H9 (cell line): ENCODE results near the gene TMEM213. TPM values are rescaled to one million over a fixed set of nuclear protein-coding genes. Genes with fewer than 3 reads are reported as not detected.

Experiments
- DNase-seq: peaks from one replicate; pipeline ENCODE4 v3.0.0-alpha.2; 2017
- H2AFZ ChIP-seq: one replicate; pipeline ENCODE4 v1.6.1; 2013; ENCODE audit warnings: mild to moderate bottlenecking, low read length, control low read depth, moderate library complexity
- H2AK5ac ChIP-seq: 2 replicates; pipeline ENCODE4 v1.6.1; 2013; ENCODE audit warnings: low read length, control low read depth, mixed read lengths; ENCODE audit not compliant: insufficient read length
- H2BK120ac ChIP-seq: one replicate; pipeline ENCODE4 v1.6.1; 2013; ENCODE audit warnings: low read depth, mild to moderate bottlenecking, low read length, control low read depth, inconsistent platforms; ENCODE audit not compliant: poor library complexity, severe bottlenecking
- H2BK12ac ChIP-seq: 2 replicates; pipeline ENCODE4 v1.6.1; 2013; ENCODE audit warnings: low read length, control low read depth, mixed read lengths, low read depth; ENCODE audit not compliant: insufficient read length
- H2BK15ac ChIP-seq: 2 replicates; pipeline ENCODE4 v1.6.1; 2013; ENCODE audit warnings: low read depth, low read length, control low read depth
- H2BK20ac ChIP-seq: one replicate; pipeline ENCODE4 v1.6.1; 2013; ENCODE audit warnings: low read depth, mild to moderate bottlenecking, low read length, control low read depth, inconsistent platforms; ENCODE audit not compliant: poor library complexity, severe bottlenecking
- H2BK5ac ChIP-seq: 2 replicates; pipeline ENCODE4 v1.6.1; 2013; ENCODE audit warnings: low read length, control low read depth, mixed read lengths; ENCODE audit not compliant: insufficient read length
- H3K14ac ChIP-seq: 2 replicates; pipeline ENCODE4 v1.6.1; 2013; ENCODE audit warnings: low read length, control low read depth; ENCODE audit not compliant: insufficient read depth
- H3K18ac ChIP-seq: 2 replicates; pipeline ENCODE4 v1.6.1; 2013; ENCODE audit warnings: low read depth, mild to moderate bottlenecking, mixed read lengths, low read length, control low read depth; ENCODE audit not compliant: insufficient read length
- H3K23ac ChIP-seq: 2 replicates; pipeline ENCODE4 v1.6.1; 2013; ENCODE audit warnings: low read length, control low read depth, mixed read lengths, low read depth; ENCODE audit not compliant: insufficient read length
- H3K23me2 ChIP-seq: 2 replicates; pipeline ENCODE4 v1.6.1; 2013; ENCODE audit warnings: low read depth, mild to moderate bottlenecking, mixed read lengths, low read length, control low read depth; ENCODE audit not compliant: insufficient read length, poor library complexity, severe bottlenecking
- H3K27ac ChIP-seq: 2 replicates; pipeline ENCODE4 v1.5.1; 2013; ENCODE audit warnings: low read length, control low read depth, mixed read lengths, low read depth; ENCODE audit not compliant: insufficient read length
- H3K27me3 ChIP-seq: 2 replicates; pipeline ENCODE4 v1.6.1; 2013; ENCODE audit warnings: low read length, control low read depth, inconsistent platforms; ENCODE audit not compliant: insufficient read depth
- H3K4ac ChIP-seq: 2 replicates; pipeline ENCODE4 v1.6.1; 2013; ENCODE audit warnings: low read depth, mild to moderate bottlenecking, control low read depth, inconsistent platforms, low read length, moderate library complexity
- H3K4me1 ChIP-seq: 2 replicates; pipeline ENCODE4 v1.6.1; 2013; ENCODE audit warnings: low read length, control low read depth, inconsistent platforms; ENCODE audit not compliant: insufficient read depth
- H3K4me2 ChIP-seq: 2 replicates; pipeline ENCODE4 v1.6.1; 2013; ENCODE audit warnings: low read length, control low read depth, mixed read lengths; ENCODE audit not compliant: insufficient read length, insufficient read depth
- H3K56ac ChIP-seq: 2 replicates; pipeline ENCODE4 v1.6.1; 2013; ENCODE audit warnings: low read depth, mild to moderate bottlenecking, mixed read lengths, low read length, control low read depth; ENCODE audit not compliant: insufficient read length
- H3K79me1 ChIP-seq: 2 replicates; pipeline ENCODE4 v1.6.1; 2013; ENCODE audit warnings: low read depth, mild to moderate bottlenecking, moderate library complexity, low read length, control low read depth, inconsistent platforms; ENCODE audit not compliant: insufficient read depth, poor library complexity, severe bottlenecking
- H3K79me2 ChIP-seq: 2 replicates; pipeline ENCODE4 v1.6.1; 2013; ENCODE audit warnings: low read length, control low read depth, inconsistent platforms; ENCODE audit not compliant: insufficient read depth
- H3K9ac ChIP-seq: 2 replicates; pipeline ENCODE4 v1.6.1; 2013; ENCODE audit warnings: low read length, control low read depth, mixed read lengths; ENCODE audit not compliant: insufficient read length; ENCODE audit errors: extremely low read depth
- H3K9me3 ChIP-seq: one replicate; pipeline ENCODE4 v1.6.1; 2013; ENCODE audit warnings: low read depth, low read length, inconsistent platforms; ENCODE audit not compliant: control insufficient read depth
- H3T11ph ChIP-seq: one replicate; pipeline ENCODE4 v1.6.1; 2013; ENCODE audit warnings: mild to moderate bottlenecking, low read length, control low read depth, inconsistent platforms
- H4K20me1 ChIP-seq: one replicate; pipeline ENCODE4 v1.6.1; 2013; ENCODE audit not compliant: control insufficient read depth, insufficient read length, insufficient read depth
- H4K5ac ChIP-seq: 2 replicates; pipeline ENCODE4 v1.6.1; 2013; ENCODE audit warnings: low read depth, mild to moderate bottlenecking, mixed read lengths, low read length, control low read depth; ENCODE audit not compliant: insufficient read length
- H4K8ac ChIP-seq: replicated peaks from 2 replicates; pipeline ENCODE4 v1.6.1; 2013; ENCODE audit warnings: low read length, control low read depth, mixed read lengths, low read depth; ENCODE audit not compliant: insufficient read length
- H4K91ac ChIP-seq: 2 replicates; pipeline ENCODE4 v1.6.1; 2013; ENCODE audit warnings: low read depth, mild to moderate bottlenecking, moderate library complexity, mixed read lengths, low read length, control low read depth; ENCODE audit not compliant: insufficient read length
- H3K27ac Mint-ChIP-seq, 3 experiments: 2 replicates in 2 of 3; 3 replicates in 1 of 3; pipeline ENCODE4 v1.8.0; 2020 to 2021; ENCODE audit warnings: mixed read lengths in 3 of 3, mild to moderate bottlenecking in 1 of 3, moderate library complexity in 1 of 3
- H3K27me3 Mint-ChIP-seq: 2 replicates; pipeline ENCODE4 v1.8.0; 2021; ENCODE audit warnings: low read depth, mild to moderate bottlenecking, moderate library complexity, mixed read lengths
- H3K36me3 Mint-ChIP-seq, 3 experiments: 2 replicates in 2 of 3; 3 replicates in 1 of 3; pipeline ENCODE4 v1.8.0; 2020 to 2021; ENCODE audit warnings: low read depth in 3 of 3, mixed read lengths in 3 of 3; ENCODE audit not compliant: insufficient read depth in 1 of 3
- H3K4me1 Mint-ChIP-seq, 2 experiments: 2 replicates each; pipeline ENCODE4 v1.8.0; 2020; ENCODE audit warnings: mixed read lengths in 2 of 2
- H3K4me3 Mint-ChIP-seq, 2 experiments: 2 replicates in 1 of 2; 3 replicates in 1 of 2; pipeline ENCODE4 v1.8.0; 2020 to 2021; ENCODE audit warnings: mild to moderate bottlenecking in 2 of 2, mixed read lengths in 2 of 2, moderate library complexity in 1 of 2
- H3K9me3 Mint-ChIP-seq, 2 experiments: 2 replicates in 1 of 2; 3 replicates in 1 of 2; pipeline ENCODE4 v1.8.0; 2020; ENCODE audit warnings: mild to moderate bottlenecking in 2 of 2, mixed read lengths in 2 of 2, moderate library complexity in 1 of 2
- WGBS: extraction: QIAGEN DNeasy Blood & Tissue Kit; methylation state at CpG from one replicate; pipeline ENCODE4 v1.1.7; 2013; ENCODE audit warnings: missing lambda C conversion rate, low lambda C conversion rate, mixed read lengths; ENCODE audit not compliant: insufficient read length; ENCODE audit errors: extremely low coverage; 5-methylcytosine and 5-hydroxymethylcytosine counted together
- total RNA-seq: library from RNA; stranded (reverse); gene quantifications from 2 replicates; pipeline ENCODE4 v1.2.1, GENCODE V29; 2021
- TF ChIP-seq, protein P1 (sequence below): fragments of 200-600 bp; sonication (generic); conservative IDR thresholded peaks from 3 replicates; pipeline ENCODE4 v1.8.0; 2021; ENCODE audit warnings: antibody characterized with exemption, mild to moderate bottlenecking

TMEM213 gene
- total RNA-seq, 1 experiment from 2014 or later, result 0.22 TPM

DNA sequence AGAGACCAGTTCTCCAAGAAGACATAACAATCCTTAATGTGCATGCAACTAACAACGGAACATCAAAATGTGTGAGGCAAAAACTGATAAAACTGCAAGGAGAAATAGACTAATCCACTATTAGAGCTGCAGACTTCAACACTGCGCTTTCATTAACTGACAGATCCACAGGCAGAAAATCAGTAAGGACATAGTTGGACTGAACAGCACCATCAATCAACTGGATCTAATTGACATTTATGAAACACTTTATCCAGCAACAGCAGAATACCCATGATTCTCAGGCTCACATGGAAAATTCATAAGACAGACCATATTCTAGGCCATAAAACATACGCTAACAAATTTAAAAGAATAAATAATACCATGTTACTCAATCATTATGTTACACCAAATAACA is 21.8 kb downstream of the TMEM213 start:
- H3K27me3 Mint-ChIP-seq, result no peaks in the 10 kb centered on the region
- H3K23me2 ChIP-seq, result no peaks in the 10 kb centered on the region
- no peak overlapping the region for H3K56ac ChIP-seq
- no peak overlapping the region for H2BK15ac ChIP-seq
- H4K8ac ChIP-seq, result no peak overlapping the region
- H2BK120ac ChIP-seq, result no peak overlapping the region
- H3K23ac ChIP-seq, result no peak overlapping the region
- H3K18ac ChIP-seq, result no peak overlapping the region
- no peaks in the 10 kb centered on the region for H3K79me2 ChIP-seq
- no peak overlapping the region for H3K27ac ChIP-seq
- no peak overlapping the region for H2AFZ ChIP-seq
- H4K91ac ChIP-seq, result no peak overlapping the region
- peaks cover 4% of the 10 kb centered on the region for H3K4me1 ChIP-seq
- no peaks in the 10 kb centered on the region for H3K9me3 ChIP-seq
- H4K20me1 ChIP-seq, result no peaks in the 10 kb centered on the region
- H3K27ac Mint-ChIP-seq, result no peak overlapping the region
- TF ChIP-seq, protein P1, sequence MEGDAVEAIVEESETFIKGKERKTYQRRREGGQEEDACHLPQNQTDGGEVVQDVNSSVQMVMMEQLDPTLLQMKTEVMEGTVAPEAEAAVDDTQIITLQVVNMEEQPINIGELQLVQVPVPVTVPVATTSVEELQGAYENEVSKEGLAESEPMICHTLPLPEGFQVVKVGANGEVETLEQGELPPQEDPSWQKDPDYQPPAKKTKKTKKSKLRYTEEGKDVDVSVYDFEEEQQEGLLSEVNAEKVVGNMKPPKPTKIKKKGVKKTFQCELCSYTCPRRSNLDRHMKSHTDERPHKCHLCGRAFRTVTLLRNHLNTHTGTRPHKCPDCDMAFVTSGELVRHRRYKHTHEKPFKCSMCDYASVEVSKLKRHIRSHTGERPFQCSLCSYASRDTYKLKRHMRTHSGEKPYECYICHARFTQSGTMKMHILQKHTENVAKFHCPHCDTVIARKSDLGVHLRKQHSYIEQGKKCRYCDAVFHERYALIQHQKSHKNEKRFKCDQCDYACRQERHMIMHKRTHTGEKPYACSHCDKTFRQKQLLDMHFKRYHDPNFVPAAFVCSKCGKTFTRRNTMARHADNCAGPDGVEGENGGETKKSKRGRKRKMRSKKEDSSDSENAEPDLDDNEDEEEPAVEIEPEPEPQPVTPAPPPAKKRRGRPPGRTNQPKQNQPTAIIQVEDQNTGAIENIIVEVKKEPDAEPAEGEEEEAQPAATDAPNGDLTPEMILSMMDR, result no peak
- no peaks in the 10 kb centered on the region for H3K9me3 Mint-ChIP-seq
- no peak overlapping the region for H3K14ac ChIP-seq
- no peak overlapping the region for H2BK5ac ChIP-seq
- H4K5ac ChIP-seq, result no peak overlapping the region
- H3T11ph ChIP-seq, result no peak overlapping the region
- no peaks in the 10 kb centered on the region for H3K27me3 ChIP-seq
- no peak overlapping the region for H3K9ac ChIP-seq
- H3K4me1 Mint-ChIP-seq, result peaks cover 0 to 7% of the 10 kb centered on the region in 2 experiments; a peak in 3 of 4 replicates
- no peak for DNase-seq
- WGBS, result no CpG with 5 or more reads among the region's 3 CpGs
- no peak overlapping the region for H3K4ac ChIP-seq
- H3K4me3 Mint-ChIP-seq, result no peak overlapping the region
- no peak overlapping the region for H2BK12ac ChIP-seq
- no peak overlapping the region for H2BK20ac ChIP-seq
- no peaks in the 10 kb centered on the region for H3K79me1 ChIP-seq
- H3K36me3 Mint-ChIP-seq, result no peaks in the 10 kb centered on the region; a peak in 1 of 7 replicates
- no peak overlapping the region for H2AK5ac ChIP-seq
- H3K4me2 ChIP-seq, result no peak overlapping the region
